NOMO-1 treated with DMSO at 0.1 percent for 48 hours (cell line): ENCODE measurements around the gene ROBO1.
A peak's percentile ranks its signal among the peaks of the same experiment; 100 is the strongest.
"Not testable (repeated sequence)": the region's sequence is repeated elsewhere in the genome, so short reads cannot be mapped to it uniquely, and the experiment has no call there.

Experiments used
- DNase-seq: peaks from one replicate; lab custom pipeline; 2025; ENCODE audit not compliant: unreplicated experiment; lab: John Stamatoyannopoulos, UW

The ROBO1 gene

DNA sequence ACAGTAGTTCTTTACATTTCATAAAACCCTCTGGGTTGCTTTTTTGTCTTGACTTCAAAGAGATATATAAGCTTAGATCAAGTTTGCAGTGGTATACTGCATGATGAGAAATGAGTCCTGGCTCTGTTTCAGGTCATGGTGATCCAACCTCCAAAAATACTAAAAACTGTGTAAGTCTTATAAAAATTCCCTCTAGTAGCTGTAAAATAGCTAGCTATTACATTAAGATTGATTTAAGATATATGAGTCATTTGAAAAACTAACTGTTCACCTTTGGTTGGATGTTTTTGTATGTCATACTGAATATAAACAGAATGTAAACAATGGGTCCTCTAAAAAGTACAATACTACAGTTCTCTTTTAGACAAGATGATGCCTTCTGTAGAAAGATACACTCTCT lies 879.2 kb downstream of the ROBO1 start:
- no peak for DNase-seq

DNA sequence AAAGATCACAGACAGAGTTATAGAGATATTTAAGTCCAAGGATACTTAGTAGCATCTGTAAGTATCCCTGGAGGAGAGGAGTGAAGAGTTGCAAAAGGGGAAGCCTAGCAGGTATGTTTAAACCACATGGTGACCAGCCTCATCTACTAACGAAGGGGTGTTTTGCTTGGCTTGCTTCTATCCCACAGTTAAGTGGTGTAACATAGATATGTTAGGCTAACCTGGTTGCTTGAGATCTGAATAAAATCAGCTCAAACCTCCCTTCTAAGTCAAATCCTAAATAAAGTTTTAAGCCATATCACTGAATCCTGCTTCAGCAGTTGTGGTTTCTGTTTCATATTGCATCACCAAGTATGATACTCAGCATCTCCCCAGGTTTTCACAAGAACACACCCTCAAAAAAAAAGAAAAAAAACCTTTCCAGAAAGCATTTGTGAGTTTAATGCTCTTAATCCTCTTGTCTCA lies 880.2 kb downstream of the ROBO1 start:
- peak; percentile 48 for DNase-seq

DNA sequence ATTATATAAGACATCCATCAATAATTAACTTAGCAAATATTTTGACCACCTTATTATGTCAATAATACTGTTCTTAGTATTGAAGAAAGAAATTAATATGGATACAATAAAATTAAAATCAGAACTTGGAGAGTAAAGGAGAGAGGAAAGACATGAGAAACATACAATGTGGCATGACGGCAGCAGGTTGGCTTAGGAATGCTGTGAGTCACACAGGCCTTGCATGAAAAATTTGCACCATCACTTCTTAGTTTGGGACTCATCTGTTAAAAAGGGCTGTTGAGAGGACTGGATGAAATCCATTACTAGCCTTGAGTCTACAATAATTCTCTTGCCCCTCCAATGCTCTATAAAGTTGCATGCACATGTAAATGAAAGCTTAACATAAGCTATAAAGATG lies 880.8 kb downstream of the ROBO1 start:
- DNase-seq, result no peak

- DNase-seq, result not testable (repeated sequence)
Observed at GRCh38 chr3:78884567-78884966, 883.2 kb downstream of the ROBO1 start.

DNA sequence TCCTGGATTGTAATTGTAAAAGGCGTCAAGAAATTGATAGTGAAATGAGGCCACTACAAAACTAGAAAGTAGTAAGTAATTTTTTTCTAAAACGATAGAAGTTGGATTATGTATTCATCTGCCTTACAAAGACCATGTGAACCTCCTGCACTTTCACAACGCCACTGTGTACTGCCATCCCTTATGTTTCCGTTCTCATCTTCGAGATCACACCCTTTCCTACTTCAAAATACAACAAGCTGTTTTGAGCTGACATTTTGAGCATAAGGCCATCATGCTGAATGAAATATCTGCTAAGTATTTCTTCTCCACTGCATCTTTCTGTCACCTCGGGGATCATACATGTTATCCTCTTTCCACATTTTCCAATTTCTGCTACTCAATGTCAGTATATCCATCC lies 885.5 kb downstream of the ROBO1 start:
- no peak for DNase-seq

DNA sequence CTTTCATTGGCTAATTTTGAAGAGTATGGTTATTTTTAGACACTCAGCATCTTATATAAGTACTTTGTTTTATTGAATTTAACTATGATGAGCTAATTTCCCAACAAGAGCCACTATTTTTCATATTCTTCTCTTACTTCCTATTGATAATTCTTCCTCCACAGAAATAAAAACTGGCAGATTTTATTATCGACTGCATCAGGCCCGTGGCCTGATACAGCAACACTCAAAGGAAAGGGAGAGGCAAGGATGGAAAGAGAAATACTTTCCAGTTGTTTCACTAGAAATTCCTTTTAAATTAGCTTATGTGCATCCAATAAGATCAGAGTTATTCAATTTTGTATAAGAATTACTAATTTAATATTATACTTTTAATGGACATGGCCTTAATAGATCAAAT lies 886.3 kb downstream of the ROBO1 start:
- DNase-seq, result no peak

- no peak for DNase-seq
Observed at GRCh38 chr3:78880603-78881461, 887.0 kb downstream of the ROBO1 start.

DNA sequence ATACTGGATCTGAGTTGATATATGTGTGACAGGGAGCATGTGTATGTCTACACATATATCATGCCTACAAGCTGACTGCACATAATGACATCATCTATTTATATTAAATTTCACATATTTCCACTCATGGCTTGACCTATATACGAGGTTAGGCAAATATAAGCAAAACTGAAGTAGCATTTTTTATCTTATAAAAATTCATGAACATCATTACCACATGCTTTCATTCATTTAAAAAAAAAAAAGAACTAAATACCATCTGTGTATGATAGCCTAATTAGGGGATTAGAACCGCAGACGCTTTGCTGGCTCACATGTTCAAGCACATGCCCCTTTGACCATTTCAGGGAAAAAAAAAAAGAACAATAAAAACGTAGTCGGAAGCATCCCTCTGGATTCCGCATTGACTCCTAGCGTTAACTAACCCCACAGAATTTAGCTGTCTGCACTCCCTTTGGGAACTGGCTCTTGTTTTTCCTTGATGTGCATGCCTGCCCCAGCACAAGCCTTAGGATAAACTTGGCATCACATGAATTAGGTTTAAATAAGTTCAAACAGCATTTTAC lies 888.4 kb downstream of the ROBO1 start:
- no peak for DNase-seq

GRCh38 chr3:78878789-78879188 lies 889.0 kb downstream of the ROBO1 start:
- no peak for DNase-seq

GRCh38 chr3:78878011-78878410 lies 889.8 kb downstream of the ROBO1 start:
- no peak for DNase-seq

DNA sequence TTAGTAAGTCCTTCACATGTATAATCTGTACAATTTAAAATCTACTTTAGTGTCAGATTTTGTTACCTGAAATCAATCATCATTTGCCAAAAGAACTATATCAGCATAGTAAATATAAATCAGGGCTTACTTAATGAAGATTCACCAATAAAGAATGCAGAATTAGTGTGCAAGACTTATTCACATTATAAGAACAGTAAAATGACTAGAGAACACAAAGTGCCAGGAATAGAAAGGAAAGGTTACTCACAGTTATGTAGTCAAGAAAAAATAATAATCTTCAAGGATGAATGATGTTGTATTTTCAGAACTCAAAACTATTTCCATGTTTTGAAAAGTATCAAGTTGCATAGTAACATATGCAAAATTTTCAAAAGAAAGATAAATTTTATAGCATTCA lies 891.9 kb downstream of the ROBO1 start:
- DNase-seq, result no peak

- DNase-seq, result no peak
Observed at GRCh38 chr3:78875436-78875835, 892.4 kb downstream of the ROBO1 start.

DNA sequence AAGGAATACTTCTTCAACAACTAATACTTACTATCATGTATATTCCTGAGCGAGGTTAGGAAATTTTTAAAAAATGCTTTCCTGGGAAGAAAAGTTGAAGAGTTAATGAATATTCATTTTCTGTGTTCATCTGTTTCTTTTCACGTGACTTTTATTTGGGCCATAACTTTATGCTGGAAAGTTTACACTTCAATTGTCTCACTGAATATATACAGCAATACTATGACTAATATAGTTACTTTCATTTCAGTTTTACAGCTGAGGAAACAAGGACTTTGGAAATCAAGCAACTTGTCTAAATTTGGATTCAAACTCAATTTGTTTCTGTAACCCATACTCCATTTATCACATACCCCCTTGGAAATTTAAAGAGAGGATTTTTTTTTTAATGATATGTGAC lies 894.2 kb downstream of the ROBO1 start:
- peak; percentile 9 for DNase-seq

DNA sequence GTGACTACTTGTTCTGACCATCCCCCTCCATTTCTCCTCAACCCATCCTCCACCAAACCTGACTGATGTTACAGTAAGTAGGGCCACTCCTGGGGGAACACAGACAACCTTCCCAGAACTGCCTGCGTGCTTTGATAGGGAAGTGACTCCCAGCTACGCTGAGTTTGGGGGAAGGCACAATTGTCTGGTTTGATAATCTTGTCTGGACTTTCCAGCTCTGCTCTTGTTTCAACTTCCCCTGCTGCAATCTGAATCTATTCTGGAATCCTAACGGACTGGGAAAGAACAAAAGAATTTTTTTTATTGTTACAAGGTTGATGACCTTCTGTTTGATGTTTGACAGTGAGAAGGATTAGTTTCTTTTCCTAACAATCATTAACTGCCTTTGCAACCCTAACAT lies 895.6 kb downstream of the ROBO1 start:
- no peak for DNase-seq

GRCh38 chr3:78871048-78871447 lies 896.8 kb downstream of the ROBO1 start:
- no peak for DNase-seq

DNA sequence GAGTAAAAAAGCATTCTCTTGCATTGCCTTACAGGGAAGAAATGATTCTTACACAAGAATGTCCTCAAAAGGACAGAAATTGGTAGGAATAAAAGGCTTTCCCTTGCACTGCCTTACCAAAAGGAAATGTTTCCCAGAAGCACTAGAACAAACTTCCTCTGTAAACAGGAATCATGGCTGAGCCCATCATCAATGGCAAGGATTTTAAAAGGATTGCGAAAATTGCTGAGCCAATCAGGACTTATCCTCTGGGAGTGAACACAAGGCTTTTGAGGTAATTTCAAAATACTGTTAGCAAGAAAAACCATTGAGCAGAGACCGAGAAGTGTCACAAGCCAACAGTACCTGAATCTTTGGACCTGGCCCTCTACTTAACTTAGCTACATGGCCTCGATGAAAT lies 897.3 kb downstream of the ROBO1 start:
- no peak for DNase-seq

DNA sequence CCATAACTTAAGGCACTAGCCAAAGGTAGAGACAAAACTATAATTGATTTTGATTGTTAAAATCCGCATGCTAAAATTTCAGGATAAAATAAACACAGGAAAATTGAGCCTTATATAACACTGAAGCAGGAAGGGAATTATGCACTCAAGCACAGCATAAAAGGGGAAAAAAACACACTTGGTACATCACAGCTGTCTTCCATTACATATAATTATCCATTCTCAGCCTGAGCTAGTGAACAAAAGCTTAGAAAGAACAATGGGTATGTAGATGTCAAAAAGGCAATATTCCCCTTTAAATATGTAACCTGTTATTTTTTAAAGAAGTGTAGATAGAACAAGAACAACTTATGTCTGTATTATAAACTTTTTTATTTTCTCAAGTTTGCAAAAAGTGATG lies 899.2 kb downstream of the ROBO1 start:
- DNase-seq, result no peak

- DNase-seq, result no peak
Observed at GRCh38 chr3:78867409-78868372, 900.1 kb downstream of the ROBO1 start.

DNA sequence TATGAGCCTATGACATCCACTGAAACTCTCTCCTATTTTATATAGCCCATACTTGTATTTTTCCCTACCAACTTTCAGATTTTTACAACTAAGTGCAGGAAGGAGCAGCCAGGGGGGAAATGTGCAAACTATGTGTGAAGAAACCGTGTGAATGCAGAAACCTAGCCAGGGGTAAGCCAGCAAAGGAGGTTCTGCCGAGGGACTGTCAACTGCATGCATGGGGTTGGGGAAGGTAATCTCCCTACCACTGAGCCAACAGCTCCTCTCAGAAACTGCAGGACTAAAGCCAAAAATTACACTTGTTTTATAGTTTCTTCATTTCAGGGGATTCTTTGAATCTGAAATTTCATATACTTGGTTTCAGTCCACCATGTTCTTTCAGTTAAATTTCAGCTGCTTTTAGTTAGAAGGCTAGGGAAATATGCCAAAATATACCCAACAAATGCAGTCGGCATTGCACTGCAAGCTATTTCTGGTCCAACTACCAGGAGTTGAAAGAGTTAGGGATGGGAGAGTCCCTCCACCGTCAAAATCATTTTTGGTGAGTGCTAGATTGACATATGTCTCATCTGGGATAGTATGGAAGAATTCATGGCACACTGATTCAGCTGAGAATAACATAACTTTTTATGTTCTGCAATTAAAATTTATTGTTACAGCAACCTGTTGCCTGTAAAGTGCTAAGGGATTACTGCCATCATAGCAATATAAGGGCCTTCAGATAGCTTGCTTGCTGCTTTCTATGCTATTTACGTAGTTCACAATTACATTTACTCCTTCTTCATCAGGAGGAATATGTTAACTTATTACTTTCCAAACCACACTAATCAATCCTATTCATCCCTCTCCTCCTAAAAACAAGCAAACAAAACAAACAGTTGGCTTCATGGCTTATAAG lies 904.2 kb downstream of the ROBO1 start:
- no peak for DNase-seq

DNA sequence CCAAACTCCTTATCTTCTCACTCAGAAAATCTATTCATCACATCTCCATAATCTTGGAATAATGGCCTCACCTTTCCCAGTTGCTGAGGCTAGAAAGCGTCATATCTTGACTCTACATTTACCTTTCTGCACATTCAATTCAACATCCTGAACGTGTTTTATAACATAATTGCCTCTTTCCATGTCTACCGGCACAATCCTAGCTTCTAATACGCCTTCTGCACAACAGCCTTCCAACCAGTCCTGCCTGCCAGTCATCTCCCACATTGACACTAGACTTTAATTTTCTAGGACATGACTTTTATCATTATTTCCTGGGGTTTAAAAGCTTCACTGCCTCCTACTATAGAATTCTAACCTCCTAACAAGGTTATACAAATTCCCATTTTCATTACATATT lies 906.6 kb downstream of the ROBO1 start:
- DNase-seq, result no peak

DNA sequence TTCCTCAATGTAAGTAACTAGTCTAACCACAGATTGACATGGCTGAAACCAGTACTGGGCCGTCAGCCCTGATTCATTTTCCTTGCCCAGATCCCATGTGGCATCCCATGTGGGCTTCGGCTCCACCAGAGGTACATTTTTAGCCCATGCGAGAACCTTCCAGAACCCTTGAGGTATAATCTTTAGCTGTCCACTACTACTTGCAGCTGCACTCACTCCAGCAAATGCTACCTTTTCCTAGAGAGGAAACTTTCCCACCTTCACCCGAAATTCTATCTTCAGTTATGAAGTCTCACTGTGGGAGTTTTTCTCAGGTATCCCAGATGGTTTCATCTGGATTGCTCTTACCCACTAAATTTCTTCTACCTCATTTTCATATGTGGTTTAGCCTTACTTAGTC lies 907.2 kb downstream of the ROBO1 start:
- DNase-seq, result no peak
